Measurements from ENCODE around the gene STX1B.

Gene STX1B

GRCh38 chr16:30972872-30973271 is 37.6 kb downstream of the STX1B start:
- DNase-seq = no peak

- no peak for DNase-seq
Measured at GRCh38 chr16:30971298-30971697, 39.1 kb downstream of the STX1B start.

- no peak for DNase-seq
Measured at GRCh38 chr16:30969246-30969842, 41.1 kb downstream of the STX1B start.

GRCh38 chr16:30967795-30968194 is 42.6 kb downstream of the STX1B start:
- DNase-seq = no peak

- no peak for DNase-seq
Measured at GRCh38 chr16:30966033-30966619, 44.3 kb downstream of the STX1B start.

- DNase-seq = no peak
Measured at GRCh38 chr16:30965436-30965835, 45.0 kb downstream of the STX1B start.

- DNase-seq = no peak
Measured at GRCh38 chr16:30964574-30965226, 45.7 kb downstream of the STX1B start.

GRCh38 chr16:30963925-30964511 is 46.4 kb downstream of the STX1B start:
- DNase-seq = no peak

- DNase-seq = no peak
Measured at GRCh38 chr16:30961384-30961783, 49.1 kb downstream of the STX1B start.

- no peak for DNase-seq
Measured at GRCh38 chr16:30958175-30959079, 52.0 kb downstream of the STX1B start.

GRCh38 chr16:30957456-30958174 is 52.8 kb downstream of the STX1B start, which contains the start of gene SETD1A:
Gene SETD1A, plus strand, starts transcription at chr16:30957754. Its CDS starts 978 bp downstream, at chr16:30958732.
- peak; percentile 95 for DNase-seq

GRCh38 chr16:30956601-30957455 is 53.6 kb downstream of the STX1B start:
- DNase-seq = peak; percentile 85

GRCh38 chr16:30954993-30955392 is 55.4 kb downstream of the STX1B start:
- DNase-seq = no peak

- DNase-seq = peak; percentile 59
Measured at GRCh38 chr16:30953511-30954124, 56.8 kb downstream of the STX1B start.

- no peak for DNase-seq
Measured at GRCh38 chr16:30953111-30953510, 57.3 kb downstream of the STX1B start.

GRCh38 chr16:30951750-30952149 is 58.7 kb downstream of the STX1B start:
- DNase-seq = no peak

- no peak for DNase-seq
Measured at GRCh38 chr16:30951193-30951592, 59.2 kb downstream of the STX1B start.

GRCh38 chr16:30950516-30951065 is 59.8 kb downstream of the STX1B start:
- DNase-seq = no peak

- no peak for DNase-seq
Measured at GRCh38 chr16:30949650-30950515, 60.6 kb downstream of the STX1B start.

Measured in KG1 (cell line).